ENCODE results near the gene SETX.
A peak's percentile ranks its signal among the peaks of the same experiment; 100 is the strongest.

The SETX gene

DNA sequence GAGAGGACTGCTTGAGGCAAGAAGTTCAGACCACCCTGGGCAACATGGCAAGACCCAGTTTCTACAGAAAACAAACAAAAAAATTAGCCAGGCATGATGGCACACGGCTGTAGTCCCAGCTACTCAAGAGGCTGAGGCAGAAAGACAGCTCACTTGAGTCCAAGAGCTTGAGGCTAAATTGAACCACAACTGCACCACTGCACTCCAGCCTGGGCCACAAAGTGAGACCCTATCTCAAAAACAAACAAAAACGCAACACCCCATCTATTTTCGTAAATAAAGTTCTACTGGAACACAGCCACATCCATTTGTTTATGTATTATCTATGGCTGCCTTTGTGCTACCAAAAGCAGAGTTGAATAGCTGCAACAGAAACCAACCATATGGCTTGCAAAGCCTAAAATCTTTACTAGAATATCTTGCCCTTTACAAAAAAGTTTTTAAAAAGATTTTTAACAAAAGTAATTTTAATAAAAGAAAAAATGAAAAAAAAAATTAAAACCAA is 67.5 kb downstream of the SETX start:
- no peak for DNase-seq (ENCODE audit: low read depth in 3 of 3)

DNA sequence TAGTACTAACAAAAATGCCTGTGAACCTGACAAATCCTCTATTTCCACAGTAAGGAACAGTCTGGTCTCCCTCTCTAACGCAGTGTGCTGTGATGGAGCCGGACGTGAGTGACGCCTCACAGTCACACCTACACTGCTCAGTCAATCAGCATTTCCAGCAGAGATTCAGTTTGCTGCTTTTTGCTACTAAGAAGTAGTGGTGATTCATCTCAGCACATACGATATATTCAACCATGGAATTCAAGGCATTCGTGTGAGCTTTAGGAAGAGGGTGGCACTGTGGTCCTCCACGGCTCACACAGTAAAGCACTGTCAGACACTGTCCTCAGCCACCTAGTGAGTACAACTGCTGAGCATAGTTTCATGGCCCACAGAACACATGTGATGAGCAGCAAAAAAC is 70.9 kb downstream of the SETX start:
- DNase-seq (ENCODE audit: low read depth in 3 of 3), result no peak

DNA sequence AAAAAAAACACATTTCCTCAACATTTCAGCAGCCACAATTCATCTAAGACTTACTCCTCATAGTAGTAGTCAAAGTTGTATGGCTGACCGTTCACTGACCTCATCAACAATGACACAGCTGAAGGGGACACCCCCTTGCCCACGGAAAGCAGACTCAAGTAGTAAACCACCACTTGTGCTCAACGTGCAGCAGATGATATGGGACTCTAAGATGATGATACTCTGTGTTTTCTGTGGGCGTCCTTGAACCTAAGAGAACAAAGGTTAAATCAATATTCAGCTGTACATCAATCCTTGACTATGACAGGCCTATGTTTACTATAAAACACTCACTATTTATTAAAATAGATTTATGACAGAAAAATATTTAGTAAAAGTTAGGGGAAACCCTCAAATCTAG is 71.6 kb downstream of the SETX start:
- DNase-seq (ENCODE audit: low read depth in 3 of 3), result no peak

DNA sequence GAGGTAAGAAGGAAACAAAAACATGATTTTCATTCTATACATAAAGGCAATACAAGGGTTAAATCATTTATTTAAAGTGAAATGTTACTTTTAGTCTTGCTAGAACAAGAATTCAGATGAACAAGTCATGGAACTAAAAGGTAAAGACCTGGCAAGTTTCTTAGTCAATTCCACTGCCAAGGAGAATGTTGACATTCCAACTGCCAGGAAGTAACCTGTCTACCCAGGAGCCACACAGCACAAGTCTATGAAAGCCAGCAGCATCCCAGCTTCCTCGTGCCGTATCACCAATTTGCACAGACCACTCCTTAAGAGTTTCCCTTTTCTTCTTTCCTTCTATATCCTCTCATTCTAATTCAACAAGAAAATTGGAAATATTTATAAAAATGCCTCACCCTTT is 79.9 kb downstream of the SETX start:
- DNase-seq (ENCODE audit: low read depth in 3 of 3), result no peak

DNA sequence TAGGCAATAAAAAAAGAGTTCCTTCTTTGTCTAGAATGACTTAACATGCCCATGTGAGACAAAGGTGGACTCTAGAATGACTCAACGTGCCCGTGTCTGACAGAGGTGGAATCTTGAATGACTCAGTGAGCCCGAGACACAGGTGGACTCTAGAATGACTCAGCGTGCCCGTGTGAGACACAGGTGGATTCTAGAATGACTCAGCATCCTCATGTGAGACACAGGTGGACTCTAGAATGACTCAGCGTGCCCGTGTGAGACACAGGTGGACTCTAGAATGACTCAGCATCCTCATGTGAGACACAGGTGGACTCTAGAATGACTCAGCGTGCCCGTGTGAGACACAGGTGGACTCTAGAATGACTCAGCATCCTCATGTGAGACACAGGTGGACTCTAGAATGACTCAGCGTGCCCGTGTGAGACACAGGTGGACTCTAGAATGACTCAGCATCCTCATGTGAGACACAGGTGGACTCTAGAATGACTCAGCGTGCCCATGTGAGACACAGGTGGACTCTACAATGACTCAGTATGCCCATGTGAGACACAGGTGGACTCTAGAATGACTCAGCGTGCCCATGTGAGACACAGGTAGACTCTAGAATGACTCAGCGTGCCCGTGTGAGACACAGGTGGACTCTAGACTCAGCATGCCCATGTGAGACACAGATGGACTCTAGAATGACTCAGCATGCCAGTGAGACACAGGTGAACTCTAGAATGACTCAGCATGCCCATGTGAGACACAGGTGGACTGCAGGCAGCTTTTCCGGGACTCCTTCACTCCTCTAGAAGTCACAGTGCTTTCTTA is 84.9 kb downstream of the SETX start:
- DNase-seq (ENCODE audit: low read depth in 3 of 3), result peak in 1 of 3 donors; percentile 49

DNA sequence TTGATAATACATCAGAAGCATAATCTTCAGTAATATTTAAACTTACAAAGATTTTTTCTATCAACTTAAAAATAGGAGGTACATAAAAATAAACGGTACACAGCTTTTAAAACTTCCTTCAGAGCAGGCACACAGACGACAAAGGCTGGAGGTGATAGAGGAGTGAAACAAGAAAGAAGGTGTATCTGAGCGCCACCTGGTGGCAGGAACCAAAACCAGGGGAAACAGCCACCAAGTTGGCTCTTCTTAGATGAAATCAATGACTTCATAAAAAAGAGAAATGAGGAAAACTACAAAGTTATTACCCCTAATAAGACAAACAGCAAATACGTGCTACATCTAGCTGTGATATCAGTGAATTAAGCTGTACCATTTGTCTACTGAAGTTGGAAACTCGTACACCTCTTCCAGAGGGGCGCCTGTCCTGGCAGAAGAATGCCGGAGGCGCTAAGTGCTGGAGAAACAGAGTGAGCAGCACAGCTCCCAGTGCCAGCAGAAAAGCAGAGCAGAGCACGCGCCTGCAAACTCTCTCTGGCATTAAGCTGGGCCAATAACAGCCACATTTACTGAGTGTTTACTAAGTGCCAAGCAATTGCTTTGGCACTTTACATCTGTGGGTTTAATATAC is 85.9 kb downstream of the SETX start:
- peak; percentile 42 to 51 (median 44) for DNase-seq (ENCODE audit: low read depth in 3 of 3)

DNA sequence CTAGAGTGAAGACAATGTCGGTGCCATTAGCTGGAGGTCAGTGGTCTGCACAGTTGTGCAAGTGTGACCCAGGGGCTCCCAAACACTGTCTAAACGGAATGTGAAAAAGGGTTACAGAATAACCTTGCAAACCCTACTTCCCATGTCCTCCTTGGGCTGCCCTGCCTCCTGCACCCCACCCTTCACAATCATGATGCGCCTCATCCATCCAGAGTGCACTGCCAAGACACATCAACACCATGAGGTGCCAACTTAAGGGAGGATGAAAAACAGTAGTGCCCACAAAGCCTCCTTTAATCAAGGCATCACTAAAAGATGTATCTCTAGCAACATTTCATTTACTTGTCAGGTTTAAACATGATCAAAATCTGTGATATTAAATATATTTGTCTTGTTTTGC is 87.1 kb downstream of the SETX start:
- no peak for DNase-seq (ENCODE audit: low read depth in 3 of 3)

DNA sequence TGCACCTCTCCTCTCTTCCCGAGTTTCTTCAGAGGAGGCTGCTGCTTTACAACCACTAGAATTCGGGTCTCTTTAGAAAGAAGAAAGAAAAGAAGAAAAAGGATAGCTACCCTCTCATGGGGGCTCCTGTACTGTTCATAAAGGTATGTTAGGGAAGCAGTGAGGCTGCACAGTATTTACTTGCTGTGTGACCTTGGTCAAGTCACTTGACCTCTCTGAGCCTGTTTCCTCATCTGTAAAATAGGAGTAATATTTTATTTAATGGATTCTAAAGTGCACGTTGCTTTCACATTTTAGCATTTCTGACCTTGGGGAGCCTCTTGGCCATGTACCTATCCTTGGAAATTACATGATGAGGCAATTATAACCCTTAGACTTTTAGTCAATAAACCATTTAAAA is 88.8 kb downstream of the SETX start:
- no peak for DNase-seq (ENCODE audit: low read depth in 3 of 3)

DNA sequence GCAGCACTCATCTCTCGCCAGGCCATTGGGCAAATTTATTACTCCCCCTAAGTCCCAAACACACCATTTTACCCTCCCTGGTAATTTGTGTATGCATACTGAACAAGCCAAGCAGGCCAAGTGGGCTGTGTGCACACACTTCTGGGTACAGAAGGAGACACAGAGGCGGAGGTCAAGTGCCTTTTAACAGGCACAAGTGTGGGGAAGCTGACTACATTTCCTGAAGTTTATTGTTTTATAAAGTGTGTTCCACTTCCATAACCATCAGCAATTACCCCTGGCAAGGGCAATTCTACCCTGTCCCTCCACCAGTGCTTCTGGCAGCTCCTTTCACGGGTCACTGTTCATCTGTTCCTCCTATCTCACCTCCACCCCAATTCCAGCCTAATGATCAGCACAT is 93.9 kb downstream of the SETX start:
- DNase-seq (ENCODE audit: low read depth in 3 of 3), result no peak

DNA sequence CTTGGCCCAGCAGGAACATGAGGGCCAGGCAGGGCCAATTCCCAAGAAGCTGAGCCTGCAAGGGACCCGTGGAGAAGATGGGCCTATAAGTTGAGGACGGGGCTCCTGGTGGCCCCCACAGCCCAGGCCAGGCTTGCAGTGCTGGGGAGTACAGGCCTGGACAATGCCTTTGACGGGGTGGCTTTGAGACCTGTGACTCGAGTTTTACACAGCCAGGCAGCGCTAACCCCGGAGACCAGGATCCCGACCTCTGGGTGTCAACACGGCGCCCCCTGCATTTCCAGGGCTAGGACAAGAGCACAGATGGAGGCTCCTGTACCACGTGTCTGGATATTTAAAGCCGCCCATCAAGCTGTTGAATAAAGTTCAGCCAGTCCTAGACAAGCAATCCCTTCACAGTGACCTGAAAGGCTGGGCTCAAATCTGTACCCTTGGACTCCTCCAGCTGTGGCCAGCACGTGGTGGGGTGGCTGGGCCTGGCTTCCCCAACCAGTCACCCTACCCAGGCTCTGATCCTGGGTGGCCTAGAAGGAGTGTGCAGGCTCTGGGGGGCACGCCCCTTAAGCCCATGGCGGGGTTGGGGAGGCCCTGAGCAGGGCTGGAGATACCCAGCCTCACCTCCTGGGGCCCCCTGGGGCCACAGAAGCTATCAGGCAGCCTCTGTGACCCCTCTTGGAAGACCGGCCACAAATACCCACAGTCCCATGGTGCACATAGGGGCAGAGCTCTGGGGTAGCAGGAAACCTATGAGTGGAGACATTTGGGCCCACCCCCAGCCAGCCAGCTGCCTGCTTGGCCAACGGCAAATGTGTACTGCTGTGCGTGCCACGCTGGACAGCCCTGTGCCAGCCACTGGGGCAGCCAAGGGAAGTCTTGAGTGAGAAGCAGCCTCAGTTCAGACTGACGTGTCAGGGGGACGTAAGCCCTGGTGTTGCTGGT is 104.2 kb downstream of the SETX start:
- no peak for DNase-seq (ENCODE audit: low read depth in 3 of 3)

DNA sequence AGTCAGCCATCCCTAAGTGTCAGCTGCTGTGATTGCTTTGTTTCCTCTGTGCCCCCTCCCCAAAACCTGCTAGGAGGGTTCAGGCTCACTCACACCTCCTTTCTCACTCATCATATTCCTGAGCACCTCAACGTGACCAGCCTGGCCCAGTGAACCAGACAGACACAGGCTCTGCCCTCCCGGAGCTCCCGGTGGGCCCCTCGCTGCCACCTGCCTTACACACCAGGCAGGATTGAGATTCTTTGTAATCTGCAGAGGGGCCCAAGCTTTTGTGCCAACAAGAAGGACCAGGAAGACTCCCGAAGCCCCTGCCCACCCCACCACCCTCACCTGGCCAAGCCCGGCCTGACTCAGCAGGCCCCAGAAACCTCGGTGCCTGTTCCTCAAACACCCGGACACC is 105.1 kb downstream of the SETX start:
- no peak for DNase-seq (ENCODE audit: low read depth in 3 of 3)

DNA sequence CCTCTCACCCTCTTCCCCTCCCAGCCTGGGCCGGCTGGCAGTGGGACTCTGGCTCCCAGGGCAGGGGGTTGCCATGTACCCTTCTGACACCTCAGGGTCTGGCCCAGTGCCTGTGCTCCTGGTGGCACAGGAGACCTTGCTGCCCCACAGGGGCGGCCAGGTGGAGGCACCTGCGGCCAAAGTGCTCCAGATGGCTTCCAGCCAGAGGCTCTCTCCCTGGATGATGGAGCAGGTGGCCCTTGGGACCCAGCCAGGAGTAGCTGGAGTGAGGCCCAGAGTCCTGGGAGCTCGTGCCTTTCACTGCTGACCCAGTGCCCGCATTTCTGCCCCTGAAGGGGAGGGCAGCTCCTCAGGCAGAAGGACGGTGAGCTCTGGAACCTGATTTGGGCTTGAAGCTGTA is 105.7 kb downstream of the SETX start:
- DNase-seq (ENCODE audit: low read depth in 3 of 3), result no peak

DNA sequence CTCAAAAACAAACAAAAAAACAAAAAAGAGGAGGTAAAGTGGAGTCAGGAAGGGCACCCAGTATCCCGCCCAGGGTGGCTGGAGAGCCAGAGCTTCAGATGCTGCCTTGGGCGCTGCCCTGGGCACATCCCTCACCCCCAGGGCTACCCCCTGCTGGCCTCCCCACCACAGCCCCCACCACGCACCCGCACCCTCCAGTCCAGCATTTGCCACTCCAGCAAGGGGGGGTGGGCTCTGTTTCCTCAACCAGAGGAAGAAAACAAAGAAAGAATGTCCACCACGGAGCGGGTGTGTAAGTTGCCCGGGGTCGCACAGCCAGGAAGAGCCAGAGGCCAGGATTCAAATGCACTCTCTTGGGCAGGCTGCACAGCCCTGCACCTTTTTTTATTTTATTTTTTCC is 106.8 kb downstream of the SETX start:
- no peak for DNase-seq (ENCODE audit: low read depth in 3 of 3)

DNA sequence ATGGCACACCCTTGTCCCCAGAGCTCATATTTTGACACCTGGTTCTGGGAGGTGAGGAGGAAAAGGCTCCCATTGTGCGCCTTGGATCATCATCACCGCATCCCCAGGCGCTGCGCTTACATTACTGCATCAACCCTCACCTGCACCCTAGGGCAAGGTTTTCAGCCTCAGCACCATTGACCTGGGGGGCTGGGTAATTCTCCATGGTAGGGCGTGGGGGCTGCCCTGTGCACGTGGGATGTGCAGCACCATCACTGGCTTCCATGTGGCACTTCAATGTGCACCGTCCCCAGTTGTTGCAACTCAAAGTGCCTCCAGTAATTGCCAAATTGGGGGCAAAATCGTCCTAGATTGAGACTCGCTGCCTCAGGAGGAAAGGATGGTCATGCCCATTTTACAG is 109.3 kb downstream of the SETX start:
- DNase-seq (ENCODE audit: low read depth in 3 of 3), result no peak

DNA sequence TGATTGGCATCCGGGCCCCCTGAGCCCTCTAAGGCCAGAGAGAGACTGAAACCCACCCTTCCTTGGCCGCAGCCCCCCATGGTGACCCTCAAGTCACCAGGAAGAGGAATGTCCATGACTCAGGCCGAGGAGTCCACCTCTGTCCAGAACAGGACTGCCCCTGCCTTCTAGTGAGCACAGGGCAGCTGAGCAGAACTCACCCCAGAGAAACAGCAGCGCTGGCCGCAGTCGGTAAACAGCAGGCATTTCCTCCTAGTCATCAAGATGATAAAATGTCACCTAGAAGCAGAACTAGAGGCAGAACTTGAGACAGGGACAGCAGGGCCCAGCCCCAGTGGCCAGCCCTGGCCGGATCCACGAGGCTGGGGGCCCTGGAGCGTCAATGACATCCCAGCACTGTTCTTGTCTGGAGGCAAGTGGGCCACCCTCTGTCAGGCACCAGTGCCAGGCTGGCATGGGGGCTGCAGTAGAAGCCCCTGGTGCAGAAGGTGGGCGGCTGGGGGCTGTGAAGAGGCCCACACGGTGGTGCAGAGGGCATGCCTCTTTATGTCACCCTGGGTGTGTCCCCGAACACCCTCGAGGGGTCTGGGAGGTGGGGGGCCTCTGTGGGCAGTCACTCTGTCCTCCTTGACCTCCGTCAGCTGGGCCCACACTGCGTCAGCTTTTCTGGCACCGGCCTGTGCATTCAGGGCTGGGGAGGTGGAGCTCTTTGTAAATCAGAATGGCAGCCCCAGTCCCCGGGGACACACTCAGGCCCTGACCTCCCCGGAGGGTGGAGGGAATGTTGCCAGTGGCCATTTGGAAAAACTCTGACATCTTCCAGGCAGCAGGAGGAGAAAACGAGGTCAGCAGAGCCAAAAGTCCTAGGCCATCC is 110.0 kb downstream of the SETX start:
- DNase-seq (ENCODE audit: low read depth in 3 of 3), result no peak

DNA sequence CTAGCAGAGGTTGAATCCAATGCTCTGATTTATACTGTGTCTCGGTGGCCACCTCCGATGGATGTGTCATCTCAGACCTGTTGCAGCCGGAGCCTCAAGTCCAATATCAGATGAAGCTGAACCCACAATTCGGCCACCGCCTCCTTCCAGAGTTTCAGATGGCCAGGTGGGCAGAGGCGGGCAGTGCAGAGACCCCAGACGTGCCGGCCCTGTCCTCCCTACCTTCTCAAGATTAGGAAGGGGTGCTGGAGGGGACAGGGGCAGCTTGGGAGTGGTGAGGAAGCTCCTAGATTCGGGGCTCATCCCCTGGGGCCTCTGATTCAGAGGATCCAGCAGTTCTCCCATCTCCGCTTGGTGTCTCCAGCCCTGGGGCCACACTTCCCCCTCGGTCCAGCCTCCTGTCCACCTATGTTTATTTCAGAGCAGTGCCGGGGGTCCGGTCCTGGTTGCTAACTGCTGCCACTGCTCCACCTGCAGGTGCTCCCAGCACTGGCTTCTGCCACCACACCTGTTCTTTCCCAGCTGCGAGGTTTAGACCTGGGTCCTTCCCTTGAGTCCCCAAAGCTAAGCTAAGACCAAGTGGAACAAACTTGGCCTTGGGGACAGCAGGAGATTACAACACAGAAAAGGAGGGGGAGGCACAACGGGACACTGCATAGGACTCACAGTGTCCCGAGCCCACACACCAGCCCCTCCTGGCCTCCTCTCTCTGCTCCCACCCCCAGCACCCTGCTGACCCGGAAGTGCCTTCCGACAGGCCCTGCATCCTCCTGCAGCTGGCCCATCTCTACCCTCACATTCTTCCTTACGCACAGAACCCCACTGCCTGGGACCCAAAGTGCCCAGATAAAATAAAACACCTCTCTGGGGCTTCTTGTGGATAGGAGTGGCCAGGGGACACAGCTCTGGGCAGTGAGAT is 111.4 kb downstream of the SETX start:
- no peak for DNase-seq (ENCODE audit: low read depth in 3 of 3)

DNA sequence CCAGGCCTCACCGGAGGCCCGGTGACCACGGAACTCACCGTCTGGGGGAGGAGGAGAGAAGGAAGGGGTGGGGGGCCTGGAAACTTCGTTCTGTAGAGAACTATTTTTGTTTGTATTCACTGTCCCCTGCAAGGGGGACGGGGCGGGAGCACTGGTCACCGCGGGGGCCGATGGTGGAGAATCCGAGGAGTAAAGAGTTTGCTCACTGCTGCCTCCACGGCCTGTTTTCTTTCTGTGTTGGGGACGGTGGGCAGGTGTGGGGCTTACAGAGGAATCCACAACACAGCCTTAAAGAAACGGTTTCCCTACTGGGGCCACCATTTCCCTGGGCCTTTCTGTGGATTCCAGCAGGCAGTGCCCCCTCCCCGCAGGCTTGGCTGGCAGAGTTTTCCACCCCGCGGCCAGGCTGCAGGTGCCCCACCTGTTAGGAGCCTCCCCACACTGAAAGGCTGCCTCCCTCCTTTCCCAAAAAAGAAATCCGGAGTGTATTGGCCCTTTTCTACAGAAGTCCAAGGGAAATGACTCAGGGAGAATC is 112.1 kb downstream of the SETX start:
- DNase-seq (ENCODE audit: low read depth in 3 of 3), result no peak

DNA sequence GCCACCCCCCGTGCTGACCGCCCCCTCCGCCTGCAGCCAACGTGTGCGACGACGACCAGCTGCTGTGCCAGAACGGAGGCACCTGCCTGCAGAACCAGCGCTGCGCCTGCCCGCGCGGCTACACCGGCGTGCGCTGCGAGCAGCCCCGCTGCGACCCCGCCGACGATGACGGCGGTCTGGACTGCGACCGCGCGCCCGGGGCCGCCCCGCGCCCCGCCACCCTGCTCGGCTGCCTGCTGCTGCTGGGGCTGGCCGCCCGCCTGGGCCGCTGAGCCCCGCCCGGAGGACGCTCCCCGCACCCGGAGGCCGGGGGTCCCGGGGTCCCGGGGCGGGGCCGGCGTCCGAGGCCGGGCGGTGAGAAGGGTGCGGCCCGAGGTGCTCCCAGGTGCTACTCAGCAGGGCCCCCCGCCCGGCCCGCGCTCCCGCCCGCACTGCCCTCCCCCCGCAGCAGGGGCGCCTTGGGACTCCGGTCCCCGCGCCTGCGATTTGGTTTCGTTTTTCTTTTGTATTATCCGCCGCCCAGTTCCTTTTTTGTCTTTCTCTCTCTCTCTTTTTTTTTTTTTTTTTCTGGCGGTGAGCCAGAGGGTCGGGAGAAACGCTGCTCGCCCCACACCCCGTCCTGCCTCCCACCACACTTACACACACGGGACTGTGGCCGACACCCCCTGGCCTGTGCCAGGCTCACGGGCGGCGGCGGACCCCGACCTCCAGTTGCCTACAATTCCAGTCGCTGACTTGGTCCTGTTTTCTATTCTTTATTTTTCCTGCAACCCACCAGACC is 112.8 kb downstream of the SETX start:
- peak in 1 of 3 donors; percentile 28 for DNase-seq (ENCODE audit: low read depth in 3 of 3)

DNA sequence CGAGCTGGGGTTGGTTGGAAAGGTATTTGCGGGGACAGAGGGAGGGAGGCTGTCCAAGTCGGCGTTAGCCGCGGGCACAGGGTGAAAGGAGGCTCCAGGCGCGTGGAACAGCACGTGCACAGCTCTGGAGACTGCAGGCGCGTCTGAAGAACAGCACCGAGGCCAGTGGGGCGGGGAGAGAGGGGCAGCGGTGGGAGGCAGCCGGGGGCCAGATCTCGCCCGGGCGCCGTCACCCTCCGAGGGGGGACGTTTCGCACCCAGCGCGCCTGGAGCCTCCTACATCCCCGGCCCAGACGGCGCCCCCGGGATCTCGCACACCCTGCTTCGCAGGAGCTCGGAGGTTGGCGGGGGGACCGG is 113.3 kb downstream of the SETX start:
- no peak for DNase-seq (ENCODE audit: low read depth in 3 of 3)
